GM08714 (cell line): ENCODE results near the gene RPS21.

Source experiments
- H3K4me3 ChIP-seq: fragments of 200-500 bp; sonication (Bioruptor generic); 2 replicates; pipeline ENCODE4 v1.5.1; 2014; ENCODE audit warnings: mild to moderate bottlenecking, low read length, inconsistent platforms
- ZNF274 ChIP-seq: IDR thresholded peaks from 2 replicates; pipeline ENCODE4 v1.6.1; 2012; ENCODE audit warnings: mild to moderate bottlenecking, low read depth, low read length

The RPS21 gene

DNA sequence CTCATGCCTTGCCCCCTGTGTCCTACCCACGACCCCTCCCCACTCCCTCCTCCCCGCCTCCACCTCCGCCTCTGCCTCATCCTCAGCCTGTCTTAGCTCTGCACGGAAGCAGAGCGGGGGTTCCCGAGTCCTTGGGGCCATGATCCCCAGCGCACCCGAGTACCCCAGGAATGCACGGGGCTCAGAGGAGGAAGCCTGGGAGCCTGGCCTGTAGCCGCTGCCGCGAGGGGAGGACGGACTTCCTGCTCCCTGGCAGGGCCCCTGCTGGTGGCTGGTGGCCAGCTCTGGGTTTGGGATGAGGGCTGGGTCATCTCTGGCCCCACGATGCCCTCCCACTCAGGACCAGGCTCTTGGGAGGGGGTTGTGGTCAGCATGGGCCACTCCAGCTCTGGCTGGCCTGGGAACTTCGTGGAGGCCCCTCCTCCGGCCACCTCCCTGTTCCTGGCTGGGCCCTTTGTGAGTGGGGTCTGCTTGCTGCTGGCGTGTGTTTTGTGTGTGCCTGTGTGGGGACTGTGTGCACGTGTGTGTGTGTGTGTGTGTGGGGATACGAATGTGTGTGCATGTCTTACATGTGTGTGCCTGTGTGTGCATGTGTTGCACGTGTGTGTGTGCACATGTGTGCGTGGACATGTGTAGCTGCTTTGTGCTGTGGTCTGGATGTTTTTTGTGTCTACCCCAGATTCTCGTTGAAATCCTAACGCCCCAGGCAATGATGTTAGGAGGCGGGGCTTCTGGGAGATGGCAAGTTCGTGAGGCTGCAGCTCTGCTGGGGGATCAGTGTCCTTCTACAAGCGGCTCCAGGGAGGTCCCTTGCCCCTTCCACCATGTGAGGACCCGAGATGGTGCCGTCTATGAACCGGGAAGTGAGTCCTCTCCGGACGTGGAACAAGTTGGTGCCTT is 41.7 kb downstream of the RPS21 start:
- no peak for TF ChIP-seq ZNF274
- H3K4me3 ChIP-seq, result no peak overlapping the region

DNA sequence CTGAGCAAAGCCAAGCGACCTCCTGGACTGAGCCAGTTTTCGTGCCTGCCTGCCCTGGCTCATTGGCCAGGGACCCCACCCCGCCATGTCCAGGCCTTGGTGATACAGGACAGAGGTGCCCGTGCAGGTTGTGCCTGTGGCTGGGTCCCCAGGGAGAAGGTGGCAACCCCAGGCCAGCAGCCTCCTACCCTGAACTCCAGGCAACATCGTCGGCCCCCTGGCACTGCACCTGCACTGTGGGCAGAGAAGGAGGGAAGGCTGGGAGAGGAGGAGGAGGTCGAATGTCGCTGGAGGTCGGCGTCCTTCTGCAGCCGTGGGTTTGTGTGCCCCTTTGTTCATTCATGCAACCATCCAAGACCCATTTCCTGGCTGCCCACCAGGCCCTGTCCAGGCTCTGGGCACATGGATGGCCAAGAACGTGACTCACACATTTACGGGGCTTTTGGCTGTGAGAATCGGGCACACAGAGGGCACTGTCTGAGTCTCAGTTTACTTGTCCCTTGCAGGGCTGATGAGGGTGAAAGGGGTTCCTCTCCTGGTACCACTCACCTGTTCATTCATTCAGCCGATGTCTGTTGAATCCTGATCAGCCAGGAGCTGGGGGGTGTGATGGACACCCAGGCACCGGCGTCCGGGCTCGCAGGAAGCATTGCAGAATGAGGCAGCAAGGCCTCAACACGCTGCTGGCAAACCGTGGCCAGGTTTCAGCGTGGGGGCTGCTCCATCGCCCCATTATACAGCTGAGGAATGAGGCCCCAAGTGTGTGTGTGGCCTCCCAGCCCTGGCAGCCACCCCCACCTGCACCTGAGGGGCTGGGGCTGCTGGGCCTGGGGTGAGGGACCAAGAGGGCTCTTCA is 42.8 kb downstream of the RPS21 start:
- TF ChIP-seq ZNF274, result no peak
- H3K4me3 ChIP-seq, result no peak overlapping the region

DNA sequence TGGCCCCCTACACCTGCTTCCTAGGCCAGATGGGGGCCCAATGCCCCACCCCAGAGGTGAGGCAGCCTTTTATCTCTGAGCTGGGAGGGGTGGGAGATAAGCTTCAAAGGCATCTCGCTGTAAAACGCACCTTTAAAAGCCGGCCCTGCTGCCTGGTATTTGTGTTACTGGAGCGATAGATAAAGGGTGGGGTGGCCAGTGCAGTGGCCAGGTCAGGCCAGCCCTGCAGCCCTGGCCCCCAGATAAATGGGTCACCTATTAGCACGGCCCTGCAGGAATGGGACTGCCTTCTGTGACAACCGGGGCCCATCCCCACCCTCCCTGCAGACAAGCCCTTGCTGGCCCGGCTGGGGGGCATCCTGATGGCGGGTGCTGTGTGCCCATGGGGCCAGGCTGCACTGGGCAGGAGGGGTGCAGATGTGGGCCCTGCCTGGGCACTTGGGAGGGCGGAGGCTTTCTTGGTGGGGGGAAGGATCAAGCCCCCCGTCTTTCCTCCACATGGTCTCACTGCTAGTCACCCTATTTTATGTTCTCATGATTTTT is 43.5 kb downstream of the RPS21 start:
- no peak for TF ChIP-seq ZNF274
- H3K4me3 ChIP-seq, result no peak overlapping the region

DNA sequence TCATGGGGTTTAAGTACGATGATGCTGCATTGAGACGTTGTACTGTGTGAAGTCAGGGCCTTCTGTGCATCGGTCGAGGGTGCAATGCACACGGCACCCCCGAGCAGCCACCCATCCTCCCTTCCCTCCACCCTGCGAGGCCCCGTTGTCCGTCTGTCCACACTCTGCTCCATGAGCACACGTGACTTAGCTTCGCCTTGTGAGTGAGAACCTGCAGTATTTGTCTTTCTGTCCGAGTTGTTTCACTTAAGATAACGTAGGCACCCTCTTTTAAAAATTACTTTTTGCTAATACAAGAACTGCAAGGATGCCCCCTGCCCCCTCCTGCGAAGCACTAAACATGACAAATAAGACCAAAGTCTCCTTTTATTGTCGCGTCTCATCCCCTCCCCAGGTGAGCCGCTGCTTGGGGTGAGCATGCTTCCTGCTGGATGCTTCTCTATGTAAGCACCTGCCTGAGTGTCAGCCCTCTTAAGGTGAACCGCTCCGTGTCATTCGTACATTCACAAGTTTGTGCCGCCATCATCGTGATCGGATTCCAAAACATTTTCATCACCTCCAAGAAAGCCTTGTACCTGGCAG is 44.1 kb downstream of the RPS21 start:
- no peak overlapping the region for H3K4me3 ChIP-seq
- no peak for TF ChIP-seq ZNF274

DNA sequence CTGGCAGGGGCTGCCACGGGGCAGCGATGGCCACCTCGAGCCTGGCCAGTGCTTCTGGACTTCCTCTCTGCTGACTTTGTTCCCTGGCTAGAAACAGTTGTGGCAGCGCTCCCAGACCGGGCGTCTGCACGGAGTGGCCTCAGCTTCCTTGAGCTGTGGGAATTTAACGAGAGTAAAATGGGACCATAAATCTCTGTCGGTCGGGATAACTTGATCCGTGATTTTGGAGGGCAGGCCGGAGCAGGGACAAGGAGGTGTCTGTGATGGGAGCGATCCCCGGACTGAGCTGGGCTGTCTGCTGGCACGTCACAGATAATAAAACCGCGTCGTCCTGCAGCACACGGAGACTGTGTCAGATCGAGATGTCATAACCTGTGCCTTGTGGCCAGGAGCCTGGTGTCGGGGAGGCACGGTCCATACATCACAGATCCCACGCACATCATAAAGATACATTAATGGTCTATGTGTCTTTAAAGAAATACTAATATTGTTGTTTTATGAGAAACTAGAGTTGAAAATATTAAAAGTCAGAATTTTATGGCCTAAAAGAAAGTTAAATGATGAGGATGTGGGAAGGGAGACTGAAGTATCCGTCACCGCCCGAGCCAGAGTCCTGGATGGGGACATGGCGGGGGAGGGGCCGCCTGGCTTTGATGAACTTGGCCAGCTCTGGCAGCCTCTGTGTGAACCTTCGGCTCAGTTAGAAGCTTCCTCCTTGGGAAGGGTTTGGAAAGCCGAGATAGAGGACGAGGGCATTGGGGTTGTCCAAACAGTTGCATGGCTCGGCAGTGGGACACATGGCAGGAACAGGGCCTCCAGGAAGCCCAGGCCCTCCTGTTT is 47.0 kb downstream of the RPS21 start:
- TF ChIP-seq ZNF274, result no peak
- no peak overlapping the region for H3K4me3 ChIP-seq

DNA sequence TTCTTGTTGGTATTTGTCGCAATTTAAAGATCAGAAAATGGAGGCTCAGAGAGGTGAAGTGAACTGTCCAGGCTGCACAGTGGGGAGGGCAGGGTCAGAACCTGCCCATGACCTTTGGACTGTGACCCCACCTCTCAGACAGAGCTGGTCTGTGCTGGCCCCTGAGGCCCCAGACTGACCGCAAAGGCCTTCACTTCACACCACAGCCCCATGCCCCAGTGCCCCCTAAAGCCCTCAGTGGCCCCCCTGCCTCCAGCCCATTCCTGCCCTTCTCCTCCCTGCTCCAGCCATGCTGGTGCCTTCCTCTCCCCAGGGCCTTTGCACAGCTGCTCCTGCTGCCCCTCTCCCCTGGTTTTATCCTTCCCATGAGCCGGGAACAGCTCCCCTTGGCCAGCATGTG is 49.8 kb downstream of the RPS21 start:
- TF ChIP-seq ZNF274, result no peak
- no peak overlapping the region for H3K4me3 ChIP-seq

DNA sequence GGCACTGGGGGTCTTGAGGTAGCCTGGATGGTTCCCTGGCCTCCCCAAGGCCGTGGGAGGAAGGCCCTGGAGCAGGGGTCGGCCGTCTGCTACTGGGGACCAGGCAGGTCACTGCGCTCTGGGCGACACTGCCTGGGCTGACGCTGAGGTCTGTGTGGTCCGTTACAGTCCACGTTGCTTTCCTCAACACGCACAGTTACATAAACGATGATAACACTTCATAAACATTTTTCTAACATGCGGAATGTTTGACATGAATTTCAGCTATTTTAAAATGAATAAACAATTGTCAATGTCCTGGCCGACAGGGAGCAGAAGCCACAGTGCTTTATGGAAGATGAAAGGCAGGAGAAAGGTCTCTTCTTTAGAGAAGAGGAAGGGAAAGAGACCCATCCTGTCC is 50.6 kb downstream of the RPS21 start:
- no peak for TF ChIP-seq ZNF274
- H3K4me3 ChIP-seq, result no peak overlapping the region

DNA sequence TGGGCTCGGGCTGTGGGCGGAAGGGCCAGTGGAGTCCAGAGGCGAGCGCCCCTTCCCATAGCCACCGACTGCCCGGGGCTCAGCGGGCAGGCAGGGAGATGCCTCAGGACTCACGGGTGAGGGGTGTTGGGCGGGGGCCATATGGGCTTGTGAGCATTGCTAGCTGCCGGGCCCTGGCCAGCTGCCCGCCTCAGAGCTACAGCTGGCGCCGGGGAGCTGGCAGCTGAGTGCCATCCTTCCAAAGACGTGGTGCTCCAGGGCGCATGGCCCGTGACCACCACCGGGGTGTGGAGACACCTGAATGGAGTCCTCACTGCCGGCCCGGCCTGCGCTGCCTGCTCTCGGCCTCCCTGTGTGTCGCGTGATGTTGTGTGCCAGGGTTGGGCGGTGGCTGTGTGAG is 51.0 kb downstream of the RPS21 start:
- TF ChIP-seq ZNF274, result no peak
- no peak overlapping the region for H3K4me3 ChIP-seq
